ENCODE results near the gene UBE2R2.

DNA sequence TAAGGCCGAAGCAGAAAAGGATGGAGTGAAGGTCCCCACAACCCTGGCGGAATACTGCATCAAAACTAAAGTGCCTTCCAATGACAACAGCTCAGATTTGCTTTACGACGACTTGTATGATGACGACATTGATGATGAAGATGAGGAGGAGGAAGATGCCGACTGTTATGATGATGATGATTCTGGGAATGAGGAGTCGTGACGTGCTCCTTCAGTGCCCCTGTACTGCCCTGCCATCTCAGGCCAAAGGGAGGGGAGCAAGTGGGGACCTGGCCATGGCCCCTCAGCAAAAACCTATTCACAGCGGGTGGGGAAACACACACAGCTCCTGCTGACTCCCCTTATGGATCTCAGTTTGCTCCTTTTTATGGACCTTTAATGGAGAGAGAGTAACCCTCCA, 100.1 kb downstream of the UBE2R2 start:
- TF ChIP-seq, protein P1, sequence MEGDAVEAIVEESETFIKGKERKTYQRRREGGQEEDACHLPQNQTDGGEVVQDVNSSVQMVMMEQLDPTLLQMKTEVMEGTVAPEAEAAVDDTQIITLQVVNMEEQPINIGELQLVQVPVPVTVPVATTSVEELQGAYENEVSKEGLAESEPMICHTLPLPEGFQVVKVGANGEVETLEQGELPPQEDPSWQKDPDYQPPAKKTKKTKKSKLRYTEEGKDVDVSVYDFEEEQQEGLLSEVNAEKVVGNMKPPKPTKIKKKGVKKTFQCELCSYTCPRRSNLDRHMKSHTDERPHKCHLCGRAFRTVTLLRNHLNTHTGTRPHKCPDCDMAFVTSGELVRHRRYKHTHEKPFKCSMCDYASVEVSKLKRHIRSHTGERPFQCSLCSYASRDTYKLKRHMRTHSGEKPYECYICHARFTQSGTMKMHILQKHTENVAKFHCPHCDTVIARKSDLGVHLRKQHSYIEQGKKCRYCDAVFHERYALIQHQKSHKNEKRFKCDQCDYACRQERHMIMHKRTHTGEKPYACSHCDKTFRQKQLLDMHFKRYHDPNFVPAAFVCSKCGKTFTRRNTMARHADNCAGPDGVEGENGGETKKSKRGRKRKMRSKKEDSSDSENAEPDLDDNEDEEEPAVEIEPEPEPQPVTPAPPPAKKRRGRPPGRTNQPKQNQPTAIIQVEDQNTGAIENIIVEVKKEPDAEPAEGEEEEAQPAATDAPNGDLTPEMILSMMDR (conservative IDR thresholded peaks at IDR 0.05; ENCODE audit: low read length): no peak
- no peak for TF ChIP-seq EZH2phosphoT487 (IDR thresholded peaks at IDR 0.05; ENCODE audit: borderline replicate concordance)

Data from Loucy (cell line).